Measurements from ENCODE around the gene KIAA0930. TPM values are rescaled to one million over a fixed set of nuclear protein-coding genes. Genes with fewer than 3 reads are reported as not detected.

Gene KIAA0930
- total and polyA plus RNA-seq, 2 of the 4 experiments (the other 2 are of a cell fraction) = 25.3 to 34.1 TPM

GRCh38 chr22:45240810-45241631, at the start of gene KIAA0930 (continued):
- TF ChIP-seq RAD21 (IDR thresholded peaks at IDR 0.05; ENCODE audit: low read length) = no peak
- no peak for TF ChIP-seq CTCF (conservative IDR thresholded peaks at IDR 0.05; ENCODE audit: low read depth, low read length)
